Osteocyte (in vitro differentiated cells): ENCODE results near the gene ATG14. TPM values are rescaled to one million over a fixed set of nuclear protein-coding genes. Genes with fewer than 3 reads are reported as not detected.
"Not testable (repeated sequence)": the region's sequence is repeated elsewhere in the genome, so short reads cannot be mapped to it uniquely, and the experiment has no call there.

Source experiments
- DNase-seq: peaks from one replicate; pipeline ENCODE4 v3.0.0; 2021; ENCODE audit warnings: mixed read lengths; ENCODE audit not compliant: unreplicated experiment; ENCODE audit errors: extremely low spot score
- H3K27ac Mint-ChIP-seq: one replicate; pipeline ENCODE4 v1.8.0; 2021; ENCODE audit warnings: mild to moderate bottlenecking, mixed read lengths; ENCODE audit not compliant: unreplicated experiment
- H3K27me3 Mint-ChIP-seq: one replicate; pipeline ENCODE4 v1.8.0; 2021; ENCODE audit warnings: mixed read lengths; ENCODE audit not compliant: unreplicated experiment
- H3K36me3 Mint-ChIP-seq: one replicate; pipeline ENCODE4 v1.8.0; 2021; ENCODE audit warnings: mixed read lengths; ENCODE audit not compliant: unreplicated experiment
- H3K4me1 Mint-ChIP-seq: one replicate; pipeline ENCODE4 v1.8.0; 2021; ENCODE audit warnings: mixed read lengths; ENCODE audit not compliant: unreplicated experiment
- H3K4me3 Mint-ChIP-seq: one replicate; pipeline ENCODE4 v1.8.0; 2021; ENCODE audit warnings: mild to moderate bottlenecking, moderate library complexity, mixed read lengths; ENCODE audit not compliant: unreplicated experiment
- H3K9me3 Mint-ChIP-seq: one replicate; pipeline ENCODE4 v1.8.0; 2021; ENCODE audit warnings: mixed read lengths; ENCODE audit not compliant: unreplicated experiment
- CTCF ChIP-seq: fragments of 200-600 bp; sonication (generic); IDR thresholded peaks from 2 replicates; pipeline ENCODE4 v1.5.0; 2021; ENCODE audit warnings: antibody characterized with exemption, mild to moderate bottlenecking, moderate library complexity
- total RNA-seq: library from RNA; stranded (reverse); gene quantifications from 2 replicates; pipeline ENCODE4 v1.2.1, GENCODE V29; 2021

ATG14 gene
- total RNA-seq, 1 donor from 2014 or later: 13.8 TPM

- no peaks in the 10 kb centered on the region for H3K9me3 Mint-ChIP-seq
- H3K4me3 Mint-ChIP-seq: no peak overlapping the region
- H3K27me3 Mint-ChIP-seq: peaks cover 43% of the 10 kb centered on the region
- no peaks in the 10 kb centered on the region for H3K36me3 Mint-ChIP-seq
- no peak for DNase-seq
- no peaks in the 10 kb centered on the region for H3K4me1 Mint-ChIP-seq
- no peak overlapping the region for H3K27ac Mint-ChIP-seq
- TF ChIP-seq CTCF: no peak
Measured at GRCh38 chr14:55425091-55425490, 13.5 kb upstream of the ATG14 start.

- Mint-ChIP-seq H3K36me3 (no peaks in the 10 kb centered on the region), H3K4me1 (no peaks in the 10 kb centered on the region), H3K9me3 (no peaks in the 10 kb centered on the region), H3K4me3 (no peak overlapping the region), H3K27me3 (peaks cover 43% of the 10 kb centered on the region), H3K27ac (no peak overlapping the region)
- no peak for DNase-seq
- TF ChIP-seq CTCF: no peak
Measured at GRCh38 chr14:55423969-55424368, 12.3 kb upstream of the ATG14 start.

GRCh38 chr14:55422338-55422737 is 10.7 kb upstream of the ATG14 start:
- not testable (repeated sequence) for DNase-seq, H3K36me3 Mint-ChIP-seq, H3K4me1 Mint-ChIP-seq, H3K4me3 Mint-ChIP-seq, H3K9me3 Mint-ChIP-seq, H3K27ac Mint-ChIP-seq
- H3K27me3 Mint-ChIP-seq: peaks cover 41% of the 10 kb centered on the region

- no peak for DNase-seq
- no peak overlapping the region for H3K27ac Mint-ChIP-seq
- H3K36me3 Mint-ChIP-seq: no peaks in the 10 kb centered on the region
- H3K4me3 Mint-ChIP-seq: no peak overlapping the region
- no peaks in the 10 kb centered on the region for H3K9me3 Mint-ChIP-seq
- no peaks in the 10 kb centered on the region for H3K4me1 Mint-ChIP-seq
- H3K27me3 Mint-ChIP-seq: peaks cover 41% of the 10 kb centered on the region
- no peak for TF ChIP-seq CTCF
Measured at GRCh38 chr14:55419663-55420062, 8.0 kb upstream of the ATG14 start.

GRCh38 chr14:55418411-55418810 is 6.8 kb upstream of the ATG14 start:
- DNase-seq: no peak
- no peaks in the 10 kb centered on the region for H3K36me3 Mint-ChIP-seq
- no peaks in the 10 kb centered on the region for H3K9me3 Mint-ChIP-seq
- no peak overlapping the region for H3K4me3 Mint-ChIP-seq
- peaks cover 40% of the 10 kb centered on the region for H3K27me3 Mint-ChIP-seq
- H3K4me1 Mint-ChIP-seq: no peaks in the 10 kb centered on the region
- no peak for TF ChIP-seq CTCF
- no peak overlapping the region for H3K27ac Mint-ChIP-seq

GRCh38 chr14:55417955-55418354 is 6.3 kb upstream of the ATG14 start:
- no peak for TF ChIP-seq CTCF
- Mint-ChIP-seq H3K27ac (no peak overlapping the region), H3K27me3 (peaks cover 39% of the 10 kb centered on the region), H3K9me3 (no peaks in the 10 kb centered on the region), H3K36me3 (no peaks in the 10 kb centered on the region), H3K4me3 (no peak overlapping the region), H3K4me1 (no peaks in the 10 kb centered on the region)
- no peak for DNase-seq
